Neural cell (in vitro differentiated cells): ENCODE measurements around the gene MINK1. TPM values are rescaled to one million over a fixed set of nuclear protein-coding genes. Genes with fewer than 3 reads are reported as not detected.

Experiments
- H2AFZ ChIP-seq: fragments of 200-600, 300-800 bp; sonication (generic), shearing (Covaris generic); 2 replicates; pipeline ENCODE4 v1.6.0; 2014; ENCODE audit warnings: low read depth, mild to moderate bottlenecking, antibody characterized with exemption, low read length, moderate library complexity
- H3F3A ChIP-seq: fragments of 200-600 bp; shearing (Covaris generic); 2 replicates; pipeline ENCODE4 v1.6.1; 2016; ENCODE audit warnings: mild to moderate bottlenecking, moderate library complexity, mixed read lengths, antibody characterized with exemption, low read length; ENCODE audit not compliant: insufficient read depth, poor library complexity, severe bottlenecking
- H3K27ac ChIP-seq: fragments of 200-600, 300-800 bp; sonication (generic), shearing (Covaris generic); 2 replicates; pipeline ENCODE4 v1.5.1; 2014; ENCODE audit warnings: mild to moderate bottlenecking, low read length, moderate library complexity
- H3K27me3 ChIP-seq: fragments of 300-800, 200-600 bp; sonication (generic), shearing (Covaris generic); 2 replicates; pipeline ENCODE4 v1.6.0; 2014; ENCODE audit warnings: mild to moderate bottlenecking, low read depth, low read length, moderate library complexity; ENCODE audit not compliant: insufficient read depth
- H3K36me3 ChIP-seq: fragments of 300-800, 200-600 bp; sonication (generic), shearing (Covaris generic); 2 replicates; pipeline ENCODE4 v1.5.1; 2014; ENCODE audit warnings: mild to moderate bottlenecking, antibody characterized with exemption, low read length, moderate library complexity; ENCODE audit not compliant: insufficient read depth
- H3K4me2 ChIP-seq: fragments of 300-800, 200-600 bp; sonication (generic), shearing (Covaris generic); 2 replicates; pipeline ENCODE4 v1.6.0; 2014; ENCODE audit warnings: mild to moderate bottlenecking, low read length
- H3K4me3 ChIP-seq: fragments of 300-800, 200-600 bp; sonication (generic), shearing (Covaris generic); 2 replicates; pipeline ENCODE4 v1.5.1; 2014; ENCODE audit warnings: mild to moderate bottlenecking, low read length, moderate library complexity
- H3K79me2 ChIP-seq: fragments of 200-600 bp; shearing (Covaris generic); replicated peaks from 2 replicates; pipeline ENCODE4 v1.6.0; 2014; ENCODE audit warnings: mild to moderate bottlenecking, low read length, moderate library complexity; ENCODE audit not compliant: insufficient read depth
- H3K9ac ChIP-seq: fragments of 300-800, 200-600 bp; sonication (generic), shearing (Covaris generic); 2 replicates; pipeline ENCODE4 v1.6.1; 2016; ENCODE audit warnings: mild to moderate bottlenecking, low read length, mixed read lengths
- H3K9me2 ChIP-seq: fragments of 200-600 bp; shearing (Covaris generic); 2 replicates; pipeline ENCODE4 v1.6.1; 2016; ENCODE audit warnings: mild to moderate bottlenecking, low read length, mixed read lengths; ENCODE audit not compliant: insufficient read depth
- H3K9me3 ChIP-seq: fragments of 200-600, 300-800 bp; sonication (generic), shearing (Covaris generic); 2 replicates; pipeline ENCODE4 v1.6.1; 2016; ENCODE audit warnings: mild to moderate bottlenecking, mixed run types, low read length, moderate library complexity, mixed read lengths
- H4K20me1 ChIP-seq: fragments of 200-600 bp; shearing (Covaris generic); 2 replicates; pipeline ENCODE4 v1.6.1; 2016; ENCODE audit warnings: mild to moderate bottlenecking, mixed run types; ENCODE audit not compliant: insufficient read depth
- EP300 ChIP-seq: fragments of 450-650 bp; conservative IDR thresholded peaks from 2 replicates; pipeline ENCODE4 v1.6.1; 2014; ENCODE audit warnings: antibody characterized with exemption, mild to moderate bottlenecking, moderate library complexity; ENCODE audit not compliant: poor library complexity, severe bottlenecking
- EZH2 ChIP-seq: fragments of 200-600, 300-800 bp; shearing (Covaris generic), sonication (generic); IDR thresholded peaks from 2 replicates; pipeline ENCODE4 v1.6.1; 2014; ENCODE audit warnings: antibody characterized with exemption, low read length, borderline replicate concordance, mild to moderate bottlenecking; ENCODE audit not compliant: insufficient read depth, poor library complexity, severe bottlenecking
- MXI1 ChIP-seq: fragments of 450-650 bp; conservative IDR thresholded peaks from 2 replicates; pipeline ENCODE4 v1.6.1; 2014; ENCODE audit warnings: antibody characterized with exemption, mild to moderate bottlenecking; ENCODE audit not compliant: poor library complexity, severe bottlenecking
- POLR2AphosphoS5 ChIP-seq: IDR thresholded peaks from 2 replicates; pipeline ENCODE4 v1.6.1; 2012
- RAD21 ChIP-seq: fragments of 450-650 bp; conservative IDR thresholded peaks from 2 replicates; pipeline ENCODE4 v1.6.1; 2014; ENCODE audit warnings: antibody characterized with exemption, mild to moderate bottlenecking, moderate library complexity
- SMC3 ChIP-seq: fragments of 450-650 bp; conservative IDR thresholded peaks from 2 replicates; pipeline ENCODE4 v1.6.1; 2014; ENCODE audit warnings: antibody characterized with exemption, mild to moderate bottlenecking, moderate library complexity; ENCODE audit not compliant: poor library complexity
- TAF1 ChIP-seq: IDR thresholded peaks from 2 replicates; pipeline ENCODE4 v1.6.1; 2012; ENCODE audit warnings: low read depth
- polyA plus RNA-seq: library from polyadenylated mRNA; depleted of rRNA; stranded (reverse); fragments of >200 nt; gene quantifications from 2 replicates; pipeline ENCODE4 v1.2.3, GENCODE V29; 2014
- TF ChIP-seq, protein P1 (sequence below): IDR thresholded peaks from 2 replicates; pipeline ENCODE4 v1.6.1; 2012; ENCODE audit warnings: borderline replicate concordance
- TF ChIP-seq, protein P2 (sequence below): fragments of 450-650 bp; IDR thresholded peaks from 2 replicates; pipeline ENCODE4 v1.5.1; 2014; ENCODE audit warnings: antibody characterized with exemption, mild to moderate bottlenecking, moderate library complexity; ENCODE audit not compliant: poor library complexity, severe bottlenecking

MINK1 gene
- polyA plus RNA-seq, 1 donor from 2014 or later: 38.1 TPM

DNA sequence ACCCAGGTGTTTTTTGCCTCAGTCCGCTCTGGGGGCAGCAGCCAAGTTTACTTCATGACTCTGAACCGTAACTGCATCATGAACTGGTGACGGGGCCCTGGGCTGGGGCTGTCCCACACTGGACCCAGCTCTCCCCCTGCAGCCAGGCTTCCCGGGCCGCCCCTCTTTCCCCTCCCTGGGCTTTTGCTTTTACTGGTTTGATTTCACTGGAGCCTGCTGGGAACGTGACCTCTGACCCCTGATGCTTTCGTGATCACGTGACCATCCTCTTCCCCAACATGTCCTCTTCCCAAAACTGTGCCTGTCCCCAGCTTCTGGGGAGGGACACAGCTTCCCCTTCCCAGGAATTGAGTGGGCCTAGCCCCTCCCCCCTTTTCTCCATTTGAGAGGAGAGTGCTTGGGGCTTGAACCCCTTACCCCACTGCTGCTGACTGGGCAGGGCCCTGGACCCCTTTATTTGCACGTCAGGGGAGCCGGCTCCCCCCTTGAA lies 64.1 kb downstream of the MINK1 start:
- Histone ChIP-seq H3K9ac (no peak overlapping the region), H3K36me3 (no peaks in the 10 kb centered on the region), H3K9me3 (no peaks in the 10 kb centered on the region), H2AFZ (no peak overlapping the region), H3K9me2 (no peaks in the 10 kb centered on the region), H3K27me3 (no peaks in the 10 kb centered on the region), H4K20me1 (no peaks in the 10 kb centered on the region), H3F3A (no peaks in the 10 kb centered on the region), H3K79me2 (no peaks in the 10 kb centered on the region), H3K27ac (no peak overlapping the region), H3K4me2 (no peak overlapping the region), H3K4me3 (no peak overlapping the region)
- TF ChIP-seq, protein P1, sequence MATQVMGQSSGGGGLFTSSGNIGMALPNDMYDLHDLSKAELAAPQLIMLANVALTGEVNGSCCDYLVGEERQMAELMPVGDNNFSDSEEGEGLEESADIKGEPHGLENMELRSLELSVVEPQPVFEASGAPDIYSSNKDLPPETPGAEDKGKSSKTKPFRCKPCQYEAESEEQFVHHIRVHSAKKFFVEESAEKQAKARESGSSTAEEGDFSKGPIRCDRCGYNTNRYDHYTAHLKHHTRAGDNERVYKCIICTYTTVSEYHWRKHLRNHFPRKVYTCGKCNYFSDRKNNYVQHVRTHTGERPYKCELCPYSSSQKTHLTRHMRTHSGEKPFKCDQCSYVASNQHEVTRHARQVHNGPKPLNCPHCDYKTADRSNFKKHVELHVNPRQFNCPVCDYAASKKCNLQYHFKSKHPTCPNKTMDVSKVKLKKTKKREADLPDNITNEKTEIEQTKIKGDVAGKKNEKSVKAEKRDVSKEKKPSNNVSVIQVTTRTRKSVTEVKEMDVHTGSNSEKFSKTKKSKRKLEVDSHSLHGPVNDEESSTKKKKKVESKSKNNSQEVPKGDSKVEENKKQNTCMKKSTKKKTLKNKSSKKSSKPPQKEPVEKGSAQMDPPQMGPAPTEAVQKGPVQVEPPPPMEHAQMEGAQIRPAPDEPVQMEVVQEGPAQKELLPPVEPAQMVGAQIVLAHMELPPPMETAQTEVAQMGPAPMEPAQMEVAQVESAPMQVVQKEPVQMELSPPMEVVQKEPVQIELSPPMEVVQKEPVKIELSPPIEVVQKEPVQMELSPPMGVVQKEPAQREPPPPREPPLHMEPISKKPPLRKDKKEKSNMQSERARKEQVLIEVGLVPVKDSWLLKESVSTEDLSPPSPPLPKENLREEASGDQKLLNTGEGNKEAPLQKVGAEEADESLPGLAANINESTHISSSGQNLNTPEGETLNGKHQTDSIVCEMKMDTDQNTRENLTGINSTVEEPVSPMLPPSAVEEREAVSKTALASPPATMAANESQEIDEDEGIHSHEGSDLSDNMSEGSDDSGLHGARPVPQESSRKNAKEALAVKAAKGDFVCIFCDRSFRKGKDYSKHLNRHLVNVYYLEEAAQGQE: no peak
- TF ChIP-seq EZH2: no peak
- no peak for TF ChIP-seq MXI1
- TF ChIP-seq, protein P2, sequence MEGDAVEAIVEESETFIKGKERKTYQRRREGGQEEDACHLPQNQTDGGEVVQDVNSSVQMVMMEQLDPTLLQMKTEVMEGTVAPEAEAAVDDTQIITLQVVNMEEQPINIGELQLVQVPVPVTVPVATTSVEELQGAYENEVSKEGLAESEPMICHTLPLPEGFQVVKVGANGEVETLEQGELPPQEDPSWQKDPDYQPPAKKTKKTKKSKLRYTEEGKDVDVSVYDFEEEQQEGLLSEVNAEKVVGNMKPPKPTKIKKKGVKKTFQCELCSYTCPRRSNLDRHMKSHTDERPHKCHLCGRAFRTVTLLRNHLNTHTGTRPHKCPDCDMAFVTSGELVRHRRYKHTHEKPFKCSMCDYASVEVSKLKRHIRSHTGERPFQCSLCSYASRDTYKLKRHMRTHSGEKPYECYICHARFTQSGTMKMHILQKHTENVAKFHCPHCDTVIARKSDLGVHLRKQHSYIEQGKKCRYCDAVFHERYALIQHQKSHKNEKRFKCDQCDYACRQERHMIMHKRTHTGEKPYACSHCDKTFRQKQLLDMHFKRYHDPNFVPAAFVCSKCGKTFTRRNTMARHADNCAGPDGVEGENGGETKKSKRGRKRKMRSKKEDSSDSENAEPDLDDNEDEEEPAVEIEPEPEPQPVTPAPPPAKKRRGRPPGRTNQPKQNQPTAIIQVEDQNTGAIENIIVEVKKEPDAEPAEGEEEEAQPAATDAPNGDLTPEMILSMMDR: no peak
- TF ChIP-seq SMC3: no peak
- no peak for TF ChIP-seq TAF1
- no peak for TF ChIP-seq POLR2AphosphoS5
- TF ChIP-seq RAD21: no peak
- TF ChIP-seq EP300: no peak

DNA sequence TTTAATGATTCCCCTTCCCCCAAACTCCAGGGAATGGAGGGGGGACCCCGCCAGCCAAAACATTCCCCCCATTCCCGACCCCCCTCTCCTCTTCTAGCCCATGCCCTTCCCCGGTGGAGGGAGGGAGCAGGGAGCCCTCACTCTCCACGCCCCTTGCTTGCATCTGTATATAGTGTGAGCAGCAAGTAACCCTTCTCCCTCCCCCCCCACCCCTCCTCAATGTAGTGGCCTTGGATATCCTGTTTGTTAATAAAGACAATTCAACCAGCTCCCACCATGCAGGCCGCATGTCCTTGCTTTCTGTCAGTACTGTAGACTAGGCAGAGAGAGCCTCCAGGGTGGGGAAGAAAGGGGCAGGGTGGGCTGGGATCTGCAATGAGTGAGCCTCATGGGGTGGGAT lies 64.6 kb downstream of the MINK1 start:
- Histone ChIP-seq H3K9ac (no peak overlapping the region), H3K9me2 (no peaks in the 10 kb centered on the region), H2AFZ (no peak overlapping the region), H4K20me1 (no peaks in the 10 kb centered on the region), H3K27me3 (no peaks in the 10 kb centered on the region), H3K4me2 (no peak overlapping the region), H3K4me3 (no peak overlapping the region), H3K36me3 (no peaks in the 10 kb centered on the region), H3F3A (no peaks in the 10 kb centered on the region), H3K79me2 (no peaks in the 10 kb centered on the region), H3K9me3 (no peaks in the 10 kb centered on the region), H3K27ac (no peak overlapping the region)
- no peak for TF ChIP-seq MXI1
- TF ChIP-seq EP300: no peak
- TF ChIP-seq, protein P1: no peak
- TF ChIP-seq POLR2AphosphoS5: no peak
- TF ChIP-seq SMC3: no peak
- TF ChIP-seq RAD21: no peak
- no peak for TF ChIP-seq EZH2
- no peak for TF ChIP-seq TAF1
- TF ChIP-seq, protein P2: no peak
